ENCODE results near the gene TEX12.
"Not testable (repeated sequence)": the region's sequence is repeated elsewhere in the genome, so short reads cannot be mapped to it uniquely, and the experiment has no call there.

TEX12 gene, protein sequence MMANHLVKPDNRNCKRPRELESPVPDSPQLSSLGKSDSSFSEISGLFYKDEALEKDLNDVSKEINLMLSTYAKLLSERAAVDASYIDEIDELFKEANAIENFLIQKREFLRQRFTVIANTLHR

GRCh38 chr11:112167145-112167544 lies at the start of gene TEX12:
TEX12 (plus strand) TSS chr11:112167372; CDS start chr11:112169269, 1,897 bp downstream.
- DNase-seq = no peak

DNA sequence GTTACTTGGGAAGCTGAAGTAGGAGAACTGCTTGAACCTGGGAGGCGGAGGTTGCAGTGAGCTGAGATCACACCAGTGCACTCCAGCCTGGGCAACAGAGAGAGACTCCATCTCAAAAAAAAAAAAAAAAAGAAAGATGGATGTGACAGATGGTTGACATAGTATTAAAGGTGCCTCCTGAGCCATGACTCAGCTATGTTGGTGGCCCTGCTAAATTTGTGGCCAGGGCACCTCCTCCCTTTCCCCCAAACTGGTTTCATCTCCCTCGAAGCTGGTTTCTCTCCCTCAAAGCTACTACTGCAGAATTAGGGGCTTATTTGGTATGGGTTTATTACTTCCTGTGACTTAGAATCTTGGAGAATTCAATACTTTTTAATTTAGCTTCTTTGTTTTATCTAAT lies 49.0 kb upstream of the TEX12 start:
- no peak for DNase-seq

- no peak for DNase-seq
Measured at GRCh38 chr11:112121981-112122615, 45.1 kb upstream of the TEX12 start.

DNA sequence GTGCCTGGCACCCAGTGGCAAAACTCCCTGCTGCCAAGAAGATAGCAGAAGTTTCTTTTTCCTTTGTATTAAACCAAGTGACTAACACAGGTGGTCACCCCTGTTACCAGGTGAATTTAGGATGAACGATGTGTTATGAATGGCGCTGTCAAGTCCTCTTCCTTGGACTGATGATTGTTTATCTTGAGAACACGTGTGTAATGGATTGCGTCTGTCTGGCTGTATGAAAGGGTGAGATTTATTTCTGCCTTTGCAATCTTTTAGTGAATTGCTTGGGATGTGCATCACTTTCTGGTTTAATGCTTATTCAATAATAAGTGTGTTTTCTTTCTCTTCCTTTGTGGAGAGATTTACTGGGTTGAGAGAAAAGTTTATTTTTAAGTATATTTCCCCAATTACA lies 44.0 kb upstream of the TEX12 start:
- DNase-seq = no peak

DNA sequence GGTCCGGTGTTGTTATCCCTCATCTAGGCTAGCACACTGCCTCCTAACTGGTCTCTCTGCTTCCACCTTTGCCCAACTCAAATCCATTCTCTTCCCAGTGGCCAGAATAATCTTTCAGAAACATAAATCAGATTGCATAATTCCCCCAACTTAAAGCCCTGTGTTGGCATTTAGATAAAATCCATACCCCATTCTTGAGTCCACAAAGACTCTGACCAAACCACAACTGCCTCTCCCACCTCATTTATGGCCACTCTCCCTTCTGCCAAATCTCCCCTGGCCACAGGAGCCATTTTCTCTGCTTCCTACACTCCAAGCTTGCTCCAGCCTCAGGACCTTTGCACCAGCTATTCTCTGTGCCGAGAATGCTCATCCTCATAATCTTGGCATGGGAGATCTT lies 40.1 kb upstream of the TEX12 start:
- no peak for DNase-seq

- DNase-seq = peak; percentile 81 to 86
Measured at GRCh38 chr11:112128483-112129121, 38.6 kb upstream of the TEX12 start.

GRCh38 chr11:112129656-112130055 lies 37.5 kb upstream of the TEX12 start:
- no peak for DNase-seq

DNA sequence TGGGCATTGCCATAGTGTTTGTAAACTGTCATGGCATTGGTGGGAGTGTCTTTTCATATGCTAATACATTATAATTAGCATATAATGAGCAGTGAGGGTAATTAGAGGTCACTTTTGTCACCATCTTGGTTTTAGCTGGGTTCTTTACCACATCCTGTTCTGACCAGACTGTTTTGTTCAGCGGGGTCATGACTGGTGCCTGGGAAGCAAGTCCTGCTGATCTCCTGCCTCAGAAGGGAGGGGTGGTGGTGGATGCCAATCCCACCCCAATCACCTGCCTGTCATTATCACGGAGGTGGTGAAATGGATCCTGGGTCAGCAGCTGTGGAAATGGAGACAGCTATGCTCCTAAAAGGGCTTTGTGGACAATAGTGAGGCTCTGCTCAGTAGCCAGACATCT lies 34.4 kb upstream of the TEX12 start:
- no peak for DNase-seq

DNA sequence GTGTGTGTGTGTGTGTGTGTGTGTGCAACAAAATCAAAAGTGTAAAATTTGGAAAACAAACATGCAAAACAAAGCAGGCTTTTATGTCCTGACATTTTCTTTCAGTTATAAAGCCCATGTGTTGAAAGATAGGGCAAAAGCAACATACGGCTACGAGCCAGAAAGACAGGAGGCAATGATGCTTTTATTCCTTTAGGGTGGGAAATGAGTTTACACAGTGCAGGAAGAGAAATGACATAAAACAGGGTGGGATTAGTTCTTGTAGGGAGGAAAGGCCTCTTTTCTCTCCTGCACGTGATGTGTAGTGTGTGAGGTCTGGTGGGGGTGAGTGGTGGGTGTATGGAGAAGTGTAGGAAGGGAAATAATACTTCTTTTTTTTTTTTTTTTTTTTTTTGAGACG lies 32.7 kb upstream of the TEX12 start:
- DNase-seq = no peak

- DNase-seq = no peak
Measured at GRCh38 chr11:112143597-112143996, 23.6 kb upstream of the TEX12 start.

DNA sequence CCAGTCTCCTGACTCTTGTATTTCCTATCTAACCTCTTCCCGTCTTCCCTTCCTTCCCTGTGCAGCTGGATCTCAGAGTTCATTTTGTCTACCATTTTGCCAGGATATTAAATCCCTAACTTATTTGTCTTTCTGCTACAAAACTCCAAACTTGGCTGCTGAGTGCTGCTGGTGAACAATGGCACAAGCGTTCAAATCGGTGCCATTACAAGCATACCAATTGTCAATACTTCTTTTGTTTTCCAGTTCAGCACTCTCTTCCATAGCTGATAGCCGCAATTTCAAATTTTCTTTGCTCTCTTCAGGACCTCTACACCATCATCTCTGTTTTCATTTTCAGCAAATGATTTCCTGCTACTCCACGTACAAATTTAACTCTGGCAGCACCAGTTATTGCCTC lies 16.7 kb upstream of the TEX12 start:
- no peak for DNase-seq

- DNase-seq = no peak
Measured at GRCh38 chr11:112156153-112156955, 10.8 kb upstream of the TEX12 start.

DNA sequence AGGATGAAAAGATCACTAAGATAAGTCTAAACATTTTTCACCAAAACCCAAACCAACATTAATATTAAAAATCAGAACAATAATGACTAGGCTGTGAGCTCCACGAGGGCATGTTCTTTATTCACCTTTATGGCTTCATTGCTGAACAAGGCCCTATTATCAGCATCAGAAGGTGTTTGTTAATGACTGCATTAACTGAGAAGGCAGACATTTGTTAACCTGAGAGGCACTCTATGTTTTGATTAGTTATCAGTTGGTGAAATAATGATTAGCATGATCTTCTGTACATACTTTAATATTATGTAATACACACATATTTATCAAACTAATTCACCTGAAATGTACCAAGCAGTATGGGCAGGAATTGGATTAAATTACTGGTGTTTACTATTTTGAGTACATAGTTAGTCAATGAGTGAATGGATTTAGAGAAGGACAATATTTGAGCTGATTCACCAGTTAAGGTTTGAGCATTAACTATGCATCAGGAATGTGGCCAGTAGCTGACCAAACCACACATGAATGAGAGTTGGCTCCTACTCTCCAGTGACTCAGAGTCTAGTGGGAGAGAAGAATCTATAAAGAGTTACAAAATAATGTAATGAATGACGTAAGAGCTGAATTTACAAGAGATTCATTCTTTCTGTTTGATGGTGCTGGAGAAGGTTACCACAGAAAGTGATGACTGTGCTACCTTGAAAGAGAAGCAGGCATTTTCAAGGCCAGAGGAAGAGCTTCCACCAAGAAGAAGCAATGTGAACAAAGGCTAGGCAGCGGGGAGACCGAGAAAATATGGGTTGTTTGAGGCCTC lies 10.0 kb upstream of the TEX12 start:
- DNase-seq = peak; percentile 100

DNA sequence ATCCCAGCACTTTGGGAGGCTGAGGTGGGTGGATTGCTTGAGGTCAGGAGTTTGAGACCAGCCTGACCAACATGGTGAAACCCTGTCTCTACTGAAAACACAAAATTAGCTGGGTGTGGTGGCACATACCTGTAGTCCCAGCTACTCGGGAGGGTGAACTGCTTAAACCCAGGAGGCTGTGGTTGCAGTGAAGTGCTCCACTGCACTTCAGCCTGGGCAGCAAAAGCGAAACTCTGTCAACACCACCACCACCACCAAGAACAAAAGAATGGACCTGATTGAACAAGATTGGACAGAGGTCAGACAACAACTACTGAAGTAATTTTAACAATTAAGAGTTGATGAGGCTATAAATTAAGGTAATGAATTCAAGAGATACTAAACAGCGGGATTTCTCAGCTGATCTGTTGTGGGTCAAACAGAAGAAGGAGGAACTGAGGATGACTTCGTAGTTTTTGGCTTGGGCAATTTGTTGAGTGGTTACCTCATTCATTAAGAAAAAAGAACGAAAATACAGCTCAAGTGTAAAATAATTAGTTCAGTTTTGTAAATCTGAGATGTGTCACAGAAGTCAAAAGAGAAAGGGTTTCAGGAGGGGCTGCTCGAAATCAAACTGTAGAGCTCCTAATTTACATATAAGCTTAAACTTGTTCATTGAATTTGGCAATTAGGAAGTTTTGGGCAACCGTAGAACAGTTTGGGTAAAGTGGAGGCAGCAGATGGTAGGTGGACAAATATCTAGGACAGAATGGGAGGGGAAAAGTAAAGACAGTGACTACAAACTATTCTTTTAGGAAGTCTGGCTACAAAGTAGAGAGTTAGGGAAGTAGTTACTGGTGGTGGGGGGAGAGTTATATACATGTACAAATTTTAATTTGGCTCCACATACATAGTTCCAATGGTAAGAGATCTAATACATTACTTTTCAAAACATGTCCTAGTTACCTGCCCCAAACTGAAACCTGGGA lies 7.8 kb upstream of the TEX12 start:
- no peak for DNase-seq

GRCh38 chr11:112160091-112160848 lies 6.9 kb upstream of the TEX12 start:
- peak in 1 of 2 experiments; percentile 28 for DNase-seq

- DNase-seq = no peak
Measured at GRCh38 chr11:112161012-112161411, 6.2 kb upstream of the TEX12 start.

DNA sequence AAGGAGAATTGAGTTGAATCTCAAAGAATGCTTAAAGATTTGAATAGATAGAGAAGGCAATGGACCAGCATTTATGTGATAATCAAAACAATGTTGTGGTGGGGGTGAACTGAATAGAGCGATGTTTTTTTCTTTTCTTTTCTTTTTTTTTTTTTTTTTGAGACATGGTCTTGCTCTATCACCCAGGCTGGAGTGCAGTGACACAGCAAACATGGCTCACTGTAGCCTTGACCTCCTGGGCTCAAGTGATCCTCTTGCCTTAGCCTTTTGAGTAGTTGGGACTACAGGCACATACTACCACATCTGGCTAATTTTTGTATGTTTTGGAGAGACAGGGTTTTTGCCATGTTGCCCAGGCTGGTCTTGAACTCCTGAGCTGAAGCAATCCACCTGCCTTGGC lies 5.0 kb upstream of the TEX12 start:
- DNase-seq = not testable (repeated sequence)

DNA sequence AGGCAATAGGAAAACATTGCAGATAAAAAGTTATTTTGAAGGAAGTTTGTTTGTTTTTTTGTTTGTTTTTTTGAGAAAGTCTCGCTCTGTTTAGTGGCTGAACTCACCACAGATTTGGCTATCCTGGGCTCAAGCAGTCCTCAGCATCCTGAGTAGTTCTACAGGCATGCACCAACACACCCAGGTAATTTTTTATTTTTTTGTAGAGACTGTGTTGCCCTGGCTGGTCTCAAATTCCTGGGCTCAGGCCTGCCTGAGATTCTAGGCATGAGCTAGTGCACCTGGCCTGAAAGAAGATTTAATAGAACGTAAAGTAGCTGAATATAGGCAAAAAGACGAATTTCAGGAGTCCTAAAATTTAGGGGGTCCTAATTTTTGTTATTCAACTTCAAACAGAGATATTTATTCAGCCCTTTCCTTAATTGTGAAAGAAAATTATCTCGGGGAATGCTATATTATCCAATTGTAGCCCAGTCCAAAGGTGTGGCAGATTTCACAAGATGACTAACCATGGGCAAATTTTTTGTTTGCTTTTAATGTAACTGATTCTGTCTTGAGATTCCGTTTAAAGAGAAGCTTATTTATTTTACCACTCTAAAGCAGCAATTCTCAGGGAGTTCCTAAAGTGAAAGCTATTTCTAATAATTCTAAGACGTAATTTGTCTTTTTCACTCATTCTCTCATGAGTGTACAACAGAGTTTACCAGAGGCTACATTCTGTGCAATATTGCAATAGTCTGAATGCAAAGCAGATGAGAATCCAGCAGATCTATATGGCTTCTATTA lies 4.2 kb upstream of the TEX12 start:
- no peak for DNase-seq

- no peak for DNase-seq
Measured at GRCh38 chr11:112163875-112164685, 3.1 kb upstream of the TEX12 start, which contains the start of gene IL18. IL18 (minus strand) TSS chr11:112164094; CDS start chr11:112155053, 9,041 bp downstream.
